ENCODE results near the gene TET3.

Gene TET3

GRCh38 chr2:74007121-74007520 lies 22.4 kb downstream of the TET3 start:
- no peak for DNase-seq

GRCh38 chr2:74007711-74008110 lies 23.0 kb downstream of the TET3 start:
- no peak for DNase-seq

- no peak for DNase-seq
Observed at GRCh38 chr2:74008761-74009395, 24.2 kb downstream of the TET3 start.

- no peak for DNase-seq
Observed at GRCh38 chr2:74009577-74009976, 24.9 kb downstream of the TET3 start.

GRCh38 chr2:74010087-74010541 lies 25.4 kb downstream of the TET3 start:
- peak in 2 of 3 experiments; percentile 89 to 94 for DNase-seq

- no peak for DNase-seq
Observed at GRCh38 chr2:74011246-74011645, 26.5 kb downstream of the TET3 start.

GRCh38 chr2:74014813-74015212 lies 30.1 kb downstream of the TET3 start:
- no peak for DNase-seq

- DNase-seq = no peak
Observed at GRCh38 chr2:74017223-74017622, 32.5 kb downstream of the TET3 start.

GRCh38 chr2:74019516-74019915 lies 34.8 kb downstream of the TET3 start:
- no peak for DNase-seq

GRCh38 chr2:74020702-74021406 lies 36.1 kb downstream of the TET3 start:
- no peak for DNase-seq

- DNase-seq = no peak
Observed at GRCh38 chr2:74021407-74021755, 36.7 kb downstream of the TET3 start.

- DNase-seq = no peak
Observed at GRCh38 chr2:74024216-74024615, 39.5 kb downstream of the TET3 start.

GRCh38 chr2:74025971-74026612 lies 41.4 kb downstream of the TET3 start:
- DNase-seq = no peak

- DNase-seq = no peak
Observed at GRCh38 chr2:74026687-74027241, 42.1 kb downstream of the TET3 start.

- no peak for DNase-seq
Observed at GRCh38 chr2:74027496-74027895, 42.8 kb downstream of the TET3 start.

- no peak for DNase-seq
Observed at GRCh38 chr2:74028290-74028689, 43.6 kb downstream of the TET3 start.

GRCh38 chr2:74028741-74029140 lies 44.0 kb downstream of the TET3 start:
- no peak for DNase-seq

GRCh38 chr2:74029714-74030397 lies 45.1 kb downstream of the TET3 start:
- DNase-seq = no peak

GRCh38 chr2:74031221-74031620 lies 46.5 kb downstream of the TET3 start:
- no peak for DNase-seq

- DNase-seq = no peak
Observed at GRCh38 chr2:74031959-74032287, 47.2 kb downstream of the TET3 start.

GRCh38 chr2:74033375-74033774 lies 48.7 kb downstream of the TET3 start:
- DNase-seq = no peak

Measured in NCI-H1417 (cell line).